BLaER1 treated with 17β-estradiol and CSF1 and Interleukin-3, amounts not matched to agents 10 nM and 100 nM (cell line): ENCODE measurements around the gene CD33.

Experiments used
- H3K27ac ChIP-seq, 11 experiments: shearing (Covaris generic); formaldehyde crosslinking; 2 replicates each; pipeline ENCODE4 v1.8.1; 2022
- H3K27me3 ChIP-seq, 11 experiments: shearing (Covaris generic); formaldehyde crosslinking; 2 replicates each; pipeline ENCODE4 v1.8.1; 2022
- H3K36me3 ChIP-seq, 11 experiments: shearing (Covaris generic); formaldehyde crosslinking; 2 replicates each; pipeline ENCODE4 v1.8.1; 2022
- H3K4me1 ChIP-seq, 10 experiments: shearing (Covaris generic); formaldehyde crosslinking; 2 replicates each; pipeline ENCODE4 v1.8.1; 2022
- H3K4me2 ChIP-seq, 11 experiments: shearing (Covaris generic); formaldehyde crosslinking; 2 replicates each; pipeline ENCODE4 v1.8.1; 2022
- H3K4me3 ChIP-seq, 10 experiments: shearing (Covaris generic); formaldehyde crosslinking; 2 replicates each; pipeline ENCODE4 v1.8.1; 2022
- H3K9ac ChIP-seq, 11 experiments: shearing (Covaris generic); formaldehyde crosslinking; 2 replicates each; pipeline ENCODE4 v1.8.1; 2022
- H3K9me3 ChIP-seq, 11 experiments: shearing (Covaris generic); formaldehyde crosslinking; replicated peaks in 1 of 11; 2 replicates each; pipeline ENCODE4 v1.8.1; 2022
- H4K20me1 ChIP-seq, 11 experiments: shearing (Covaris generic); formaldehyde crosslinking; 2 replicates each; pipeline ENCODE4 v1.8.1; 2022
- Cebpa-rat ChIP-seq, 11 experiments: shearing (Covaris generic); IDR thresholded peaks; 2 replicates each; pipeline ENCODE4 v1.8.1; 2022

CD33 gene

DNA sequence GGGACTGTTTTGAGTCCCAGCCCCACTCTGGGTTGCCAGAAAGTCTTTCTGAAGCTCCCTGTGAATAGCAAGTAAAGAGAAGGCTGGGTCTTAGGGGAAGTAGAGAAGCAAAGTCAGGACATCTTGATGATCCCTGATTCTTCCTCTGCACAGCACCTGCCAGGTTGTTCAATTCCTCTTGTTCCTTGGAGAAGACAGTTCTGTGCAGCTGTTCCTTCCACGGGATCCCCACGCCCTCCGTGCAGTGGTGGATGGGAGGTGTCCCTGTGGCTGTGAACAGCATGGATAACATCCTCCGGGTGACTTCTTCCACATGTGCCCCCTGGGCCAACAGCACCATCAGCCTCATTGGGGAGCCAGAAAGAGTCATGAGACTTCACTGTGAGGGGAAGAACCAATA lies 57.5 kb downstream of the CD33 start:
- Histone ChIP-seq H3K27ac (no peak overlapping the region), H3K36me3 (no peaks in the 10 kb centered on the region), H4K20me1 (no peaks in the 10 kb centered on the region), H3K9ac (no peak overlapping the region), H3K4me1 (peaks cover 0 to 16% (median 4%) of the 10 kb centered on the region in 10 experiments; a peak in 9 of 20 replicates), H3K27me3 (no peaks in the 10 kb centered on the region), H3K4me2 (no peak overlapping the region), H3K4me3 (no peak overlapping the region), H3K9me3 (peaks cover 3 to 31% (median 17%) of the 10 kb centered on the region in 11 experiments; a peak in 18 of 22 replicates)
- TF ChIP-seq Cebpa-rat (IDR thresholded peaks at IDR 0.05) = no peak

DNA sequence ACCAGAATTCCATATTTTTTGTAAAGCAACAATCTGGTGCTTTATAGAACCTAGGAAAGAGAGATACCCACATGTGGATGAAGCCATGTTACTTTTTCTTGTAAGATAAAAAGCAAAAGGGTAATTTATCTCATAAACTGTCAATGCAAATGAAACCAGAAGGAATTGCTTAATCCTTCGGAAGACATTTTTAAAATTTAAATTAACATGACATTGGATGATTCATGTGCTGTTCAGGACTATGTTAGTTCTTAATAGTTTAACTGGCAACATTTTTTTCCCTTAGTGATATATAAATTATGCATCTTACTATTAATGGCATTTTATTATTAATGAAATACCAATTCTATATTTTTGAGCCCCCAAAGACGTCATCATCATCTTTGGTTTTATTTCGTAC lies 60.8 kb downstream of the CD33 start:
- Histone ChIP-seq H3K27me3 (no peaks in the 10 kb centered on the region), H3K9me3 (peaks cover 3 to 14% (median 11%) of the 10 kb centered on the region in 11 experiments; a peak in 16 of 22 replicates), H3K4me3 (no peak overlapping the region), H3K9ac (no peak overlapping the region), H3K4me2 (no peak overlapping the region), H3K4me1 (no peaks in the 10 kb centered on the region), H3K36me3 (no peaks in the 10 kb centered on the region), H3K27ac (no peak overlapping the region), H4K20me1 (no peaks in the 10 kb centered on the region)
- no peak for TF ChIP-seq Cebpa-rat (IDR thresholded peaks at IDR 0.05)
